Measurements from ENCODE around the gene GPR157. TPM values are rescaled to one million over a fixed set of nuclear protein-coding genes. Genes with fewer than 3 reads are reported as not detected.

Gene GPR157
- total RNA-seq, 2 donors from 2014 or later: 10.3 to 13.0 TPM

- no peak for DNase-seq (ENCODE audit: low spot score)
- no peak for TF ChIP-seq CTCF (IDR thresholded peaks at IDR 0.05)
- H3K4me3 ChIP-seq: no peak overlapping the region
- H3K27ac ChIP-seq: no peak overlapping the region
- no peaks in the 10 kb centered on the region for H3K9me3 ChIP-seq
- H3K27me3 ChIP-seq: no peaks in the 10 kb centered on the region
- H3K4me1 ChIP-seq: no peaks in the 10 kb centered on the region
- no peaks in the 10 kb centered on the region for H3K36me3 ChIP-seq
Measured at GRCh38 chr1:9059891-9060744, 68.8 kb downstream of the GPR157 start.

- TF ChIP-seq CTCF (IDR thresholded peaks at IDR 0.05): no peak
- H3K9me3 ChIP-seq: no peaks in the 10 kb centered on the region
- no peak overlapping the region for H3K27ac ChIP-seq
- H3K4me1 ChIP-seq: no peaks in the 10 kb centered on the region
- H3K36me3 ChIP-seq: no peaks in the 10 kb centered on the region
- no peak for DNase-seq (ENCODE audit: low spot score)
- H3K4me3 ChIP-seq: no peak overlapping the region
- H3K27me3 ChIP-seq: no peaks in the 10 kb centered on the region
Measured at GRCh38 chr1:9058465-9058864, 70.4 kb downstream of the GPR157 start.

GRCh38 chr1:9057851-9058250 lies 71.1 kb downstream of the GPR157 start:
- no peaks in the 10 kb centered on the region for H3K27me3 ChIP-seq
- no peaks in the 10 kb centered on the region for H3K4me1 ChIP-seq
- DNase-seq (ENCODE audit: low spot score): no peak
- no peak overlapping the region for H3K27ac ChIP-seq
- H3K9me3 ChIP-seq: no peaks in the 10 kb centered on the region
- TF ChIP-seq CTCF (IDR thresholded peaks at IDR 0.05): no peak
- no peak overlapping the region for H3K4me3 ChIP-seq
- H3K36me3 ChIP-seq: no peaks in the 10 kb centered on the region

GRCh38 chr1:9052272-9053049 lies 76.4 kb downstream of the GPR157 start:
- no peaks in the 10 kb centered on the region for H3K36me3 ChIP-seq
- no peaks in the 10 kb centered on the region for H3K4me1 ChIP-seq
- H3K27me3 ChIP-seq: no peaks in the 10 kb centered on the region
- no peak for TF ChIP-seq CTCF (IDR thresholded peaks at IDR 0.05)
- no peak overlapping the region for H3K27ac ChIP-seq
- H3K9me3 ChIP-seq: no peaks in the 10 kb centered on the region
- no peak for DNase-seq (ENCODE audit: low spot score)
- H3K4me3 ChIP-seq: no peak overlapping the region

- H3K4me1 ChIP-seq: no peaks in the 10 kb centered on the region
- no peak overlapping the region for H3K4me3 ChIP-seq
- TF ChIP-seq CTCF (IDR thresholded peaks at IDR 0.05): no peak
- no peaks in the 10 kb centered on the region for H3K27me3 ChIP-seq
- no peak overlapping the region for H3K27ac ChIP-seq
- H3K36me3 ChIP-seq: no peaks in the 10 kb centered on the region
- no peaks in the 10 kb centered on the region for H3K9me3 ChIP-seq
- no peak for DNase-seq (ENCODE audit: low spot score)
Measured at GRCh38 chr1:9051379-9051778, 77.5 kb downstream of the GPR157 start.
